ENCODE measurements around the gene VTCN1. TPM values are rescaled to one million over a fixed set of nuclear protein-coding genes. Genes with fewer than 3 reads are reported as not detected.

The VTCN1 gene
- total and polyA plus RNA-seq, 2 of the 13 experiments (the other 11 are each of a cell fraction or from before 2014, with no cell fraction given) = not detected

- TF ChIP-seq KIAA2018 (CRISPR knock-in tag; IDR thresholded peaks at IDR 0.05; ENCODE audit: borderline replicate concordance) (no peak), ZNF878 (CRISPR knock-in tag; IDR thresholded peaks at IDR 0.05) (no peak), FOXK1 (CRISPR knock-in tag; IDR thresholded peaks at IDR 0.05; ENCODE audit: borderline replicate concordance, low read depth) (no peak), BCL6 (CRISPR knock-in tag; IDR thresholded peaks at IDR 0.05) (no peak), GLI4 (CRISPR knock-in tag; IDR thresholded peaks at IDR 0.05; ENCODE audit: borderline replicate concordance) (no peak), SNAPC2 (CRISPR knock-in tag; IDR thresholded peaks at IDR 0.05) (no peak), ZNF383 (CRISPR knock-in tag; IDR thresholded peaks at IDR 0.05; ENCODE audit: borderline replicate concordance) (0 out of 2 replicates have a peak, but pooled peaks have one; percentile 14), MEIS1 (CRISPR knock-in tag; IDR thresholded peaks at IDR 0.05; ENCODE audit: borderline replicate concordance) (no peak), XRCC5 (optimal IDR thresholded peaks at IDR 0.05; ENCODE audit: low read length) (peak; percentile 64), ZNF782 (CRISPR knock-in tag; IDR thresholded peaks at IDR 0.05; ENCODE audit: borderline replicate concordance) (no peak), JUNB (CRISPR knock-in tag; IDR thresholded peaks at IDR 0.05; ENCODE audit: borderline replicate concordance) (no peak), FLYWCH1 (CRISPR knock-in tag; IDR thresholded peaks at IDR 0.05) (no peak), ZNF354B (CRISPR knock-in tag; IDR thresholded peaks at IDR 0.05) (no peak), ZNF891 (CRISPR knock-in tag; IDR thresholded peaks at IDR 0.05) (peak; percentile 83; the same call in 1 of the 2 replicates), TMF1 (CRISPR knock-in tag; IDR thresholded peaks at IDR 0.05; ENCODE audit: low read depth) (no peak), NBN (conservative IDR thresholded peaks at IDR 0.05) (no peak), MIER3 (CRISPR knock-in tag; IDR thresholded peaks at IDR 0.05; ENCODE audit: borderline replicate concordance) (no peak), NFKB2 (CRISPR knock-in tag; IDR thresholded peaks at IDR 0.05; ENCODE audit: borderline replicate concordance) (peak; percentile 73; the same call in 1 of the 2 replicates), ZBTB34 (CRISPR knock-in tag; IDR thresholded peaks at IDR 0.05) (no peak), ZNF225 (CRISPR knock-in tag; IDR thresholded peaks at IDR 0.05) (peak; percentile 29; the same call in 1 of the 2 replicates), ZSCAN31 (CRISPR knock-in tag; IDR thresholded peaks at IDR 0.05; ENCODE audit: low read depth) (no peak)
Measured at GRCh38 chr1:117121589-117122329, 89.0 kb downstream of the VTCN1 start, which contains the start of gene TRIM45 (continued).

All from HepG2 (cell line).